ENCODE results near the gene LTBP4.
"Not testable (repeated sequence)": the region's sequence is repeated elsewhere in the genome, so short reads cannot be mapped to it uniquely, and the experiment has no call there.

Gene LTBP4

DNA sequence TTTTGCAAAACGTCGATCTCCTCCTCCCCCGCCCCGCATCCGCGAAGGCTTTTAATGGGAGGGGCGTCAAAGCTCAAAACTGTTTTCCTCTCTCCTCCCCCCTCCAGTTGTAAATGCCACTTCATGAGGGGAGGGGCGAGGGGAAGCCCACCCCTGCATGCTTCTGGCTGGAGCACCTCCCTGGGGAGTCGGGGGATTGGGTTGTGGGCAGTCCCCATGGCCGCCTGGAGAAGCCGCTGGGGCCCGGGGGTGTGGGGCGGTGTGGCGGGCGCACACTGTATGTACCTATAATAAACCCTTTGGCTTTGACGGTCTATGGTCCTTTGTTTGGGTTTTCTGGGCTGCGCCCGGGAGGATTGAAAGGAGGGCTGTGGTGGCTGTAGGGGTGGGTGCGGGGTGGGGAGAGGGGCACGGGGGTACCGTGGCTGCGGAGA, 25.0 kb upstream of the LTBP4 start:
- DNase-seq, result no peak

DNA sequence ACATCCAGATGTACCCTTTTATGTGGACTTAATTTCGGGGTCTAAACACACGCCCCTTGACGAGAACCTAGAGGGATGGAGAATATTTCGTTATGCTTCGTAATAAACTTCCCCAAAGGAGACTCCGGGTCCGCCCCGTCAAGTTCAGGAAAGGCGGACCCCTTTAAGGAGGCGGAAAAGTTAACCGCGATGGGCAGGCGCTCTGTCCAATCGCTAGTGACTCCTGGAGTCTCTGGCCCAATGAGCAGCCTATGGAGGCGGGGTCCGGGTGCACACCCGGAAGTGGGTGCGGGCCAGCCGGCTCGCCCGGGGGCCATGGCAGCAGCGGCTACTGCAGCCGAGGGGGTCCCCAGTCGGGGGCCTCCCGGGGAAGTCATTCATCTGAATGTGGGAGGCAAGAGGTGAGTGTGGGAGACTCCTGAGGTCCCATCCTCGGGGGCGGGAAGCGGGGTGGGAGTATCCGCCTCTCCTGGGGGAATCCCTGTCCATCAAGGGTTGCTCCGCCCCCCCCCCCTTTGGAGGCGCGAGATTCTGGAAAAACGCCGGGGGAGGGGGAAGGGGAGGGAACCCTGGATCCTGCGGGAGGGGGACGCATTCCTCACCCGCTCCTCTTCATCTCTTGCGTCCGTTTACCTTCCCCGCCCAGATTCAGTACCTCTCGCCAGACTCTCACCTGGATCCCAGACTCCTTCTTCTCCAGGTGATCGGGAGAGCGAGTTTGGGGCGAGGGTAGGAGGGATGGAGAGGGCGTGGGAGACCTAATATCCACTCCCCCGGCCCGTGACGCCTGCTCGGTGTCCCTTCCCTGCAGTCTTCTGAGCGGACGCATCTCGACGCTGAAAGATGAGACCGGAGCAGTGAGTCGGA, 24.4 kb upstream of the LTBP4 start, which contains the start of gene SHKBP1:
Gene SHKBP1, plus strand, starts transcription at position 289 of the 867 bp plus-strand sequence. Its CDS starts 27 bp downstream, at position 316.
- DNase-seq, result peak; percentile 98

DNA sequence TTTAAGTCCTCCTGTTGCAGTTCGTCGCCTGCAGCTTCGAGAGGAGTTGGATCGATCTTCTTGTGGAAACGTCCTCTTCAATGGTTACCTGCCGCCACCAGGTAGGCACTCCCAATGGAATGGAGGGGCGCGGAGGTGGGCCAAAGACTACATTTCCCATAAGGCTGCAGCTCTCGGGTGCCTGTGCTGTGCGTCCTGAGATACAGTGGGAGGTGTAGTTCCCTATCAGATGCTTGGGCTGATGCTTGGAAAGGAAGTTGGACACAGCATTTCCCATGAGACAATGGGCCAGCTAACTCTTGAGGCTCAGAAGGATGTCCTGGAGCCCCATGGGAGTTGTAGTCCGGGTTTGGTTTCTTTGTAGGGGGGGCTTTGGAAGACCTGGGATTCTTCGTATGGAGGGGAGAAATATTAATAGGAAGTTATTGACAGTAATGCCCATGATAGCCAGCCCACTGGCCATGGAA, 22.7 kb upstream of the LTBP4 start:
- peak; percentile 80 to 88 (median 87) for DNase-seq

DNA sequence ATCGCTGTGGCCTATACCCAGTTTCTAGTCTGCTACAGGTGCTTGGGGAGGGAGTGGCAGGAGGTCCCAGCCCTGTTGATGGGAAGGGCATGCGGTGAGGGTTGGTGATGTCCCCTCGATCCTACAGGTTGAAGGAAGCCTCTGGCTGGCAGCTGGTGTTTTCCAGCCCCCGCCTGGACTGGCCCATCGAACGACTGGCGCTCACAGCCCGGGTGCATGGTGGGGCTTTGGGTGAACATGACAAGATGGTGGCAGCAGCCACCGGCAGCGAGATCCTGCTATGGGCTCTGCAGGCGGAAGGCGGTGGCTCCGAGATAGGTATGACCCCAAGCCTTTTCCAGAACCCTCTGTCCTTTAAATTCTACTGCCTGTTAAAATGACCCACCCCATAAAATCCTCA, 20.6 kb upstream of the LTBP4 start:
- no peak for DNase-seq

DNA sequence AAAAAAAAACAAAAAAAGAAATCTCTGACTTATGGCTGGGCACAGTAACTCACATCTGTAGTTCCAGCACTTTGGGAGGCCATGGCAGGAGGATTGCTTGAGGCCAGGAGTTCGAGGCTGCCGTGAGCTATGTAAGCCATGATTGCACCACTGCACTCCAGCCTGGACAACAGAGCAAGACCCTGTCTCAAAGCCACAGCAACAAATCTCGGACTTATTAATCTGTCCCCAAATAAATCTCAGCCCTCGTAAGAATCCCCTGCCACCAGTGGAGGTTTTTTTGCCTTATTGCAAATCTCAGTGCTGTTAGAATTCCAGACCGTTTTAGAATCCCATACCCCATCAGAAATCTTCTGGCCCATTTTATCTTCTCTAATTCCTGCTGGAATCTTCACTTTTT, 19.6 kb upstream of the LTBP4 start:
- DNase-seq, result no peak

DNA sequence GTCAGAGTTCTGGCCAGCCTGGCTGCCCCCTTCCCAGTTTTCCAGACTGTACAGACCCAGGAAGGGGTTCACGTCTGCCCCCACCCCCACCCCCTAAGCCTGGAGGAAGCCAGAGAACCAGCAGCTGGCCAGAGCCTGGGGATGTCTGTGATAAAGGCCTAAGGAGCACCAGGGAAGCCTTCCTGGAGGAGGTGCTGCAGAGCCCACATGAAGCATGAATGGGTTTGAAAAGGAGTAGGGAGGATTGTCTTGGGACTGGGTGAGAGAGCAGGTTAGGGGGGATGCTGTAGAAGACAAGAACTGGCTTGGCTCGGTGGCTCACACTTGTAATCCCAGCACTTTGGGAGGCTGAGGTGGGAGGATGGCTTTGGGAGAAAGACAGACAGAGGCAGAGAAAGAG, 18.7 kb upstream of the LTBP4 start:
- no peak for DNase-seq

DNA sequence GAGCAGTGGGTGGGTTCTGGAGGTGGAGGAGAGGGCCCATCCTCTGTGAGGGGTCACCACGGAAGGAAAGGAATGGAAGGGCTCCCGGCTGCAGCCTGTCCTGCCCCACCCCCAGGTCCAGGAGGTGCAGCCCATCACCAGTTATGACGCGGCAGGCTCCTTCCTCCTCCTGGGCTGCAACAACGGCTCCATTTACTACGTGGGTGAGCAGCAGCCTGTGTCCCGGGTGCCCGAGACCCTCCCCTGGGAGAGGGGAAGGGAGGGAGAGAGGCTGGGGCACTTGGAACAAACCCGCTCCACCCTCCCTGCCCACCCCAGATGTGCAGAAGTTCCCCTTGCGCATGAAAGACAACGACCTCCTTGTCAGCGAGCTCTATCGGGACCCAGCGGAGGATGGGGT, 17.9 kb upstream of the LTBP4 start:
- no peak for DNase-seq

DNA sequence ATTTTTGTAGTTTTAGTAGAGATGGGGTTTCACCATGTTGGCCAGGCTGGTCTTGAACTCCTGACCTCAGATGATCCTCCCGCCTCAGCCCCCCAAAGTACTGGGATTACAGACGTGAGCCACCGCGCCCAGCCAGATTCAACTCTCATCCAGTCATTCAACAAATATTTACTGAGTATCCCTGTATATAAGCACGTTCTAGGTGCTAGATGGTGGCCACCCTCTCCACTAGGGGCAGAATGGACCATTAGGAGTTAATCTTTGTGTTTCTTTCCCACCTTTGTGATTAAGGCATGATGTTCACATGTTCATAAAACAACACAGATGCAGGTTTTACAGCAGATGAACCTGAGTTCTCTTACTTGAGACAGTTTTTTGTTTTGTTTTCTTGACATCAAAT, 17.2 kb upstream of the LTBP4 start:
- DNase-seq, result no peak

DNA sequence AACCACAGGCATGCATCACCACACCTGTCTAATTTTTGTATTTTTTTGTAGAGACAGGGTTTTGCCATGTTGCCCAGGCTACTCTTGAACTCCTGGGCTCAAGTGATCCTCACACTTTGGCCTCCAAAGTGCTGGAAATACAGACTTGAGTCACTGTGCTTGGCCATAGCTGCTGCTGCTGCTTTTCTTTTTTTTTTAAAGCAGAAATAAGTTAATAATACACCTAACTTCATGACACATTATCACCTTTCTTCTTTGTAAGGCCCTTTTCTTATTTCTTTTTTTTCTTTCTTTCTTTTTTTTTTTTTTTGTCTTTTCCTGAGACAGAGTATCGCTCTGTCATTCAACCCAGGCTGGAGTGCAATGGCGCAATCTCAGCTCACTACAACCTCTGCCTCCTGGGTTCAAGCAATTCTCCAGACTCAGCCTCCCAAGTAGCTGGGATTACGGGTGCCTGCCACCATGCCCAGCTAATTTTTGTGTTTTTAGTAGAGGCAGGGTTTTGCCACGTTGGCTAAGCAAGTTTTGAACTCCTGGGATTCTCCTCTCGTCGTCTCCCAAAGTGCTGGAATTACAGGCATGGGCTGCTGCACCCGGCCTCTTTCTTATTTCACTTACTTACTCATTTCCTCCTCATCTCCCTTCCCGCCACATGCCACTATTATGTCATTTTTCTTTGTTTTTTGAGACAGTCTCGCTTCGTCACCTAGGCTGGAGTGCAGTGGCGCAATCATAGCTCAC, 15.8 kb upstream of the LTBP4 start:
- DNase-seq, result peak; percentile 86 to 93 (median 92)

DNA sequence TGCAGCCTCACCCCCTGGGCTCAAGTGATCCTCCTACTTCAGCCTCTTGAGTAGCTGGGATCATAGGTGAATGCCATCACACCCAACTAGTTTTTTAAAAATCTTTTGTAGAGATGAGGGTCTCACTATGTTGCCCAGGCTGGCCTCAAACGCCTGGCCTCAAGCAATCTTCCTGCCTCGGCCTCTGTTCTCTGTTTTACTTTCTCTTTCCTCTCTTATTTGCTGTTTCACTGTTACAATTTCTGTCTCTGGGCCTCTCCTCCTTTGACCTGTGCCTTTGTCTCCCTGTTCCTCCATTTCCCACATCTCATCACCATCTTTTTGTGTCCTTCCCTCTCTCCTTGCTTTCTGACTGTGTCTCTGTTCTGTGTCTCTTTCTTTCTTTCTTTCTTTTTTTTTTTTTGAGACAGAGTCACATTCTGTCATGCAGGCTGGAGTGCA, 15.2 kb upstream of the LTBP4 start:
- no peak for DNase-seq

DNA sequence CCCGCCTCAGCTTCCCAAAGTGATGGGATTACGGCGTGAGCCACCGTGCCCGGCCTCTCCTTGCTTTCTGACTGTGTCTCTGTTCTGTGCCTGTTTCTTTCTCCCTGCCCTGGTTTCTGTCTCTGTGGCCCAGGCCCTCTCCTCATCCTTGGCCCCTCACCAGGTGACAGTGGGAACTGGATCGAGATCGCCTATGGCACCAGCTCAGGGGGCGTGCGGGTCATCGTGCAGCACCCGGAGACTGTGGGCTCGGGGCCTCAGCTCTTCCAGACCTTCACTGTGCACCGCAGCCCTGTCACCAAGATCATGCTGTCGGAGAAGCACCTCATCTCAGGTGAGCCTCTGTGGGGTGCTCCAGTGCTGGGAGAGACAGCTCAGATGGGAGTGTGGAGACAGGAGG, 14.6 kb upstream of the LTBP4 start:
- no peak for DNase-seq

DNA sequence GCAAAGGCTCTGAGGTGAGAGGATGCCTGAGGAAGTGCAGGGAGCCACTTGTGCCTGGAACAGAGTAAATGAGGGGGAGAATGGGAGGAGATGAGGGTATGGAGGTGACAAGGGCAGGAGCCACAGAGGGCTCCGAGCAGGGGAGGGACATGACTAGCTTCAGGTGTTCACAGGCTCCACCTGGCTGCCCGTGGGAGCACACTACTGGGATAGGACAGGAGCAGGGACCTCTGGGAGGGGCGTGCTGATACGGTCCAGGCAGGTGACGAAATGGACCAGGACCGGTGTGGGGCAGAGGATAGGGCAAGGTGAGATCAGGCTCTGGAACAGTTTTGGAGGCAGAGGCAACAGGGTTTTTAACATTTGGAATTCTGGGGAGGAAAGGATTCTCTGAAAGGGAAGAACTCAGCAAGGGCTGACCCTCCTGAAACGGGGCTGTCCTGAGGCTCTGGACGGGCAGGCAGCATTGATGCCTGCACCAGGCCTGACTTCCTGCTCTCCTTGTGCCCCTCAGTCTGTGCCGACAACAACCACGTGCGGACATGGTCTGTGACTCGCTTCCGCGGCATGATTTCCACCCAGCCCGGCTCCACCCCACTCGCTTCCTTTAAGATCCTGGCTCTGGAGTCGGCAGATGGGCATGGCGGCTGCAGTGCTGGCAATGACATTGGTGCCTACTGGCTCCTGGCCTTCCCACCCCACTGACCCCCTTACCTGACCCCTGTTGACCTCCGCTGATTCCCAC, 12.9 kb upstream of the LTBP4 start:
- no peak for DNase-seq

DNA sequence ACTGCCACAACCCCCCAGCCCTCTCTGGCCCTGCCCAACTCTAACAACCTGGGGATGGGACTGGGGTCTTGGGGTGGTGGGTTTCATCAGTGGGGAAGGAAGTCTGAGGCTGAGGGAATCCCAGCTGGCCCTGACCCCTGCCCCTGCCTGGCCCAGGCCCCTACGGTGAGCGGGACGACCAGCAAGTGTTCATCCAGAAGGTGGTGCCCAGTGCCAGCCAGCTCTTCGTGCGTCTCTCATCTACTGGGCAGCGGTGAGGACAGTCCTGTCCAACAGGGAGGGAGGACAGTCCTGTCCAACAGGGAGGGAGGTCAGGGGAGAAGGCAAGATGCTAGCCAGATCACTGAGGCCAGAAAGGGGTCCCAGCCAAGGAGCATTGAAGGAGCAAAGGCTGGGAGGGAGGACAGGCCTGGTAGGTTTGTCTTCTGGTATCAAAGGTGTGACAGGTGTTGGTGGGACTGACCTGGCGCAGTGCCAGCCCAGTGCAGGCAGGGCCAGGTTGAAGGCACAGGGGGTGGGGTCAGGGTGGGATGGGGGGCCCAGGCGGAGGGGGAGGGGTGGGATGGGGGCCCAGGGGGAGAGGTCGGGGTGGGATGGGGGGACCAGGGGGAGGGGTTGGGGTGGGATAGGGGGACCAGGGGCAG, 12.1 kb upstream of the LTBP4 start:
- DNase-seq, result no peak

DNA sequence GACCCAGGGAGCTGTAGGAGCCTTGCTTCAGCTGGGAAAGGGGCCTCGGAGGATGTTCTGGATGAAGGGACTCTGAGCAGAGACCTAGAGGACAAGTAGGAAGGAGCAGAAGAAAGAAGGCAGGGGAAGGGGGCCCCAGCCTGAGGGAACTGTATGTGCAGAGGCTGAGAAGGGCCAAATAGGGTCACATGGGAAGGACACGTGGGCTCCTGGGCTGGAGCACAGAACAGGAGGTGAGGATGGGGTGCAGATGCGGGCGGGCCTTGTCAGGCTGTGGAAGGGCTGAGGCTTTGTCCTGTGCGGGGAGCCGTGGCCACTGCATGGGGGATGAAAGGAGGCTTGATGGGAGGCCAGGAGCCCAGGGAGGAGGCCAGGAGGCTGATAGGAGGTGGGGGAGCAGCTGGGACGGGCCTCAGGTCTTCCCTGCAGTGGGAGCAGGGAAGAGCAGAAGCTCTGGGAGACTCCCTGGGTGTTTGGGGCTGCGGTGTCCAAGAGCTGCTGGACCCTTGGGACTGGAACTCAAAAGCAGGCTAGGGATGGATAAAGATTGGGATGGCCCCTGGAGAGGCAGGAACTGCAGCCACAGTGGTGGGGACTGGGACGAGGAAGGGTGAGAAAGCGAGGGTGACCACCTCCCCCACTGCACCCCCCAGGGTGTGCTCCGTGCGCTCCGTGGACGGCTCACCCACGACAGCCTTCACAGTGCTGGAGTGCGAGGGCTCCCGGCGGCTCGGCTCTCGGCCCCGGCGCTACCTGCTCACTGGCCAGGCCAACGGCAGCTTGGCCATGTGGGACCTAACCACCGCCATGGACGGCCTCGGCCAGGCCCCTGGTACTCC, 11.4 kb upstream of the LTBP4 start:
- DNase-seq, result no peak

DNA sequence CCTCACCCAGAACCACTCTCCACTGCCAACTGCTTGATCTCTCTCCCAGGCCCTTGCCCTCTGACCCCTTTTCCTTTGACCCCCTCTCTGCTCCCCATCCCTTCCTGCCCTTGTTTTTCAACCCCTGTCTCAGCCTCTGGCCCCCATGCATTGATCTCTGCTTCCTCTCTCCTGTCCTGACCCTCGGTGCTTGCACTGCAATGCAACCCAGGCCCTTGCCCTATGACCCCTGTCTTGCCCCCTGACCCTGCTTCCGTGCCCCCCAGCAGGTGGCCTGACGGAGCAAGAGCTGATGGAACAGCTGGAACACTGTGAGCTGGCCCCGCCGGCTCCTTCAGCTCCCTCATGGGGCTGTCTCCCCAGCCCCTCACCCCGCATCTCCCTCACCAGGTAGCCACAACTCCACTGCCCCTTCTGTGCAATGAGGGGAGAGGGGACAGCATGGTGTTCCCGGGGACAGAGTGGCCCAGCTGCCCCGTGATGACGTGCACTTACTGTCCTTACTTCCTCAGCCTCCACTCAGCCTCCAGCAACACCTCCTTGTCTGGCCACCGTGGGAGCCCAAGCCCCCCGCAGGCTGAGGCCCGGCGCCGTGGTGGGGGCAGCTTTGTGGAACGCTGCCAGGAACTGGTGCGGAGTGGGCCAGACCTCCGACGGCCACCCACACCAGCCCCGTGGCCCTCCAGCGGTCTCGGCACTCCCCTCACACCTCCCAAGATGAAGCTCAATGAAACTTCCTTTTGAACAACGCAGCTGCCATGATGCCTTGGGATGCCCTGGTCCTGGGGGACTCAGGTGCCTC, 10.5 kb upstream of the LTBP4 start:
- DNase-seq, result no peak

DNA sequence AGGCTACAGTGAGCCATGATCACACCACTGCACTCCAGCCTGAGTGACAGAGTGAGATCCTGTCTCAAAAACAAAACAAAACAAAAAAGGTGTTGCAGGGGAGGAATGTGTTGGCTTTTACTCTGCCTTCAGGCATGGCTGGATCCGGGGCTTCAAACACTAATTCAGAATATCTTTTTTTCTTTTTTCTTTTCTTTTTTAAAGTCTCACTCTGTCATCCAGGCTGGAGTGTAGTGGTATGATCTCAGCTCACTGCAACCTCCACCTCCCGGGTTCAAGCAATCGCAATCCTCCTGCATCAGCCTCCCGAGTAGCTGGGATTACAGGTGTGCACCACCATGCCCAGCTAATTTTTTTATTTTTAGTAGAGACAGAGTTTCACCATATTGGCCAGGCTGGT, 9.4 kb upstream of the LTBP4 start:
- not testable (repeated sequence) for DNase-seq

DNA sequence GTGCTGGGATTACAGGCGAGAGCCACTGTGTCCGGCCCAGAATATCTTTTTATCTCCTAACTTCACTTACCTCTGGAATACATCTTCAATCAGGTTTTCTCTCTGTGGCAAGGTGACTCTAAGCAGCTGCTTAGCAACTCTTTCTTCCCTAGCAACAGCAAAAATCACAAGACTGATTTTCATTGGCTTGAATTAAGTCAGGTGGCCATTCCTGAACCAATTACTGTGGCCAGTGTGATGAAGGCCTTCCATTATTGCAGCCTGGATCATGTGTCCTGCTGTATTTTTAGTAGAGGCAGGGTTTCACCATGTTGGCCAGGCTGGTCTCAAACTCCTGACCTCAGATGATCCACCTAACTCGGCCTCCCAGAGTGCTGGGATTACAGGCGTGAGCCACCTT, 9.0 kb upstream of the LTBP4 start:
- peak; percentile 53 to 72 (median 61) for DNase-seq

DNA sequence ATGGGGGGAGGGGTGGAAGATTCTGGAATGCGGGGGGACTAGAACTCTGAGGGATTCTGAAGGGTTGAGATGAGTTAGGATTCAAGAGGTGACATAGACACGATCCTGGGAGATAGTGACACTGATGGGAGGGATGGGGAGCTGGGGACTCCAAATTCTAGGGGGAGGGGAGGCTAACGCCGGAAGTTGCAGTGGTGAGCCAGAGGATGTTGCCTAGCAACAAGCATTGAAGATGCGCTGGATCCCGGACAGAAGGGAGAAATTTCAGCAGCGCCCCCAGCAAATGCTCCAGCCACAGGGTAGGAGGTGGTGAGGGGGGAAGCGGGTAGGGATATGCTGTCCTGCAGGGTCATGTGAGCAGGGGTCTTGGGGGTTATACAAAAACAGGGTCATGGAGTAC, 6.9 kb upstream of the LTBP4 start:
- no peak for DNase-seq

DNA sequence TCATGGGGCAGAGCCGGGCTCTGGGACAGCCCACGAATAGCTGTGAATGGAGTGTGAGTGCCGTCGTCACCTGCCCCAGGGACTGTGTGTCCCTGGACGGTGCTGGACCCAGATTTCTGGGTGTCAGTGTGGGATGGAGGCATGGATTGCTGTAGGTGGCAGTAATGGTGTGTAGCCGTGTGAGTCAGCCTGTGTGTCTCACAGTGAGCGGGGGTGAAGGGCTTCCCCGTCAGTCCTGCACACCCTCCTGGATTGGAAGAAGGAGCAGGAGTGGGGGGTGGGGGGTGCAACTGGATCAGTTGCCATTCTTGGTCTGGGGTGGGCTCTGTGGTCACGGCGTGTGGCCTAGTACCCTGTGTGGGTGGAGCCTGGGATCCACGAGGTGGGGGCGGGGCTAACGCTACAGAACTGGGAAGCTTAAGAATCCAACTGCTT, 6.5 kb upstream of the LTBP4 start:
- DNase-seq, result peak; percentile 57 to 68 (median 59)

DNA sequence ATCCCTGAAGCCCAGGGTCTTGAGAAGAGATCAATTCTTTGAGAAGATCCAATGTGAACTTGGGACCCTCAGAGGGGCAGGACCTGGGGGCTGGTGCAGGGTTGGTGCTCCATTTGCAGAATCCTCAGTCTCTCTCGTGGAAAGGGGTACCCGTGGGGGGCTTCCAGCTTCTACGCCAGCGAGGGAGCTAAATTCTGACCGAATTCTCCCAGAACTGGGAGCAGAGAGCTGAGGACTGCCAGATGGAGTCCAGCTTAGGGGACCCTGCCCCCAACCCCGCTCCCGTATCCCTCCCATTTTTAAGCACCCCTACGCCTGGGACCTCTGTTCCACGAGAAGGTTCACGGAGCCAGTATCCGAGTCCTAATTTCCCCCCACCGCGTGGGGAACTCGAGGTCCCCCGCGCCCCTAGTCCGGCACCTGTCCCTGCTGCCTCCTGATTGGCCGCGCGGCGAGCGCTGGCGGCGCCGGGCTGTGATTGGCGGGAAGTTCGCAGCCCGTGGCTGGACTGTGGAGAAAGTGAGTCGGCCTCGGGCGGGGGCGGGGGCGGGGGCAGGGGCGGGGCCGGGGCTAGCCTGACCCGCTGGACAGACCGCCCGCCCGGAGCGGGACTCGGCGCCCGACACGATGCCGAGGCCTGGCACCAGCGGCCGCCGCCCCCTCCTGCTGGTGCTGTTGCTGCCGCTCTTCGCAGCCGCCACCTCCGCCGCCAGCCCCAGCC, 4.4 kb upstream of the LTBP4 start:
- peak; percentile 73 to 85 (median 80) for DNase-seq
